Measurements from ENCODE around the gene OGFOD2. TPM values are rescaled to one million over a fixed set of nuclear protein-coding genes. Genes with fewer than 3 reads are reported as not detected.

OGFOD2 gene
- total RNA-seq, 1 donor from 2014 or later, result 24.1 TPM

DNA sequence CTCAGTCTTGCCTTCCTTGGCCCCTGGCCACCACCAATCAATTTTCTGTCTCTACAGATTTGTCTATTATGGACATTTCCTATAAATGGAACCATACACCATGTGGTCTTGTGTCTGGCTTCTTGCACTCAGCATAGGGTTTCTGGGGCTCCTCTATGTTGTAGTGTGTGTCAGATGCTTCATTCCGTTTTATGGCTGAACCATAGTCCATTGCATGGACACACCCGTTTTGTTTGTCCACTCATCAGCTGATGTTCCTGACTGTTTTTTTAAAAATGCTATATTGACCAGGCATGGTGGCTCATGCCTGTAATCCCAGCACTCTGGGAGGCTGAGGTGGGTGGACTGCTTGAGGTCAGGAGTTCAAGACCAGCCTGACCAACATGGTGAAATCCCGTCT, 26.4 kb downstream of the OGFOD2 start:
- H3K36me3 Mint-ChIP-seq, result no peaks in the 10 kb centered on the region
- no peak for TF ChIP-seq CTCF (conservative IDR thresholded peaks at IDR 0.05)
- H3K9me3 Mint-ChIP-seq, result no peaks in the 10 kb centered on the region
- no peak overlapping the region for H3K4me3 Mint-ChIP-seq
- DNase-seq (ENCODE audit: extremely low spot score, unreplicated experiment), result no peak
- no peak overlapping the region for H3K27ac Mint-ChIP-seq
- H3K27me3 Mint-ChIP-seq, result no peaks in the 10 kb centered on the region
- no peaks in the 10 kb centered on the region for H3K4me1 Mint-ChIP-seq (ENCODE audit: unreplicated experiment)

GRCh38 chr12:123003257-123003656, 28.2 kb downstream of the OGFOD2 start:
- Mint-ChIP-seq H3K9me3 (no peaks in the 10 kb centered on the region), H3K27ac (no peak overlapping the region), H3K4me3 (no peak overlapping the region), H3K27me3 (no peaks in the 10 kb centered on the region), H3K36me3 (no peaks in the 10 kb centered on the region), H3K4me1 (ENCODE audit: unreplicated experiment) (no peaks in the 10 kb centered on the region)
- DNase-seq (ENCODE audit: extremely low spot score, unreplicated experiment), result no peak
- no peak for TF ChIP-seq CTCF (conservative IDR thresholded peaks at IDR 0.05)

DNA sequence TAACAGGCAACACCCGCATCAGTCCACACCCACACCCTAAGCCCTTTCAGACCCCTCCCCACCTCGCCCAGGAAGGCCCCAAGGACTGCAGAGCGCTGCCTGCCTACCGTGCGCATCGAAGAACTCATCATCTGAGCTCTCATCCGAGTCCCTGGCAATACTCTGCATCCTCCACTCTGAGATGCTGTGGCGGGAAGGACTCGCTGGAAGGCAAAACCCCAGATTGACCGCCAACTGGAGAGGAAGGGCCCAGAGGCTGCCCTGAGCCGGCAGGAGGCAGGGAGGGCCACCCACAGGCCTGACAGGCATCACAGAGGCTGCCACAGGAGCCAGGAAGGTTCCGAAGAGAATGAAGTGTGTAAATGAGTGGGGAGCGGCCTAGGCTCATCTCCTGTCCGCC, 29.2 kb downstream of the OGFOD2 start:
- H3K27ac Mint-ChIP-seq, result no peak overlapping the region
- no peak for TF ChIP-seq CTCF (conservative IDR thresholded peaks at IDR 0.05)
- no peaks in the 10 kb centered on the region for H3K27me3 Mint-ChIP-seq
- DNase-seq (ENCODE audit: extremely low spot score, unreplicated experiment), result no peak
- no peak overlapping the region for H3K4me3 Mint-ChIP-seq
- H3K9me3 Mint-ChIP-seq, result no peaks in the 10 kb centered on the region
- H3K4me1 Mint-ChIP-seq (ENCODE audit: unreplicated experiment), result no peaks in the 10 kb centered on the region
- no peaks in the 10 kb centered on the region for H3K36me3 Mint-ChIP-seq

DNA sequence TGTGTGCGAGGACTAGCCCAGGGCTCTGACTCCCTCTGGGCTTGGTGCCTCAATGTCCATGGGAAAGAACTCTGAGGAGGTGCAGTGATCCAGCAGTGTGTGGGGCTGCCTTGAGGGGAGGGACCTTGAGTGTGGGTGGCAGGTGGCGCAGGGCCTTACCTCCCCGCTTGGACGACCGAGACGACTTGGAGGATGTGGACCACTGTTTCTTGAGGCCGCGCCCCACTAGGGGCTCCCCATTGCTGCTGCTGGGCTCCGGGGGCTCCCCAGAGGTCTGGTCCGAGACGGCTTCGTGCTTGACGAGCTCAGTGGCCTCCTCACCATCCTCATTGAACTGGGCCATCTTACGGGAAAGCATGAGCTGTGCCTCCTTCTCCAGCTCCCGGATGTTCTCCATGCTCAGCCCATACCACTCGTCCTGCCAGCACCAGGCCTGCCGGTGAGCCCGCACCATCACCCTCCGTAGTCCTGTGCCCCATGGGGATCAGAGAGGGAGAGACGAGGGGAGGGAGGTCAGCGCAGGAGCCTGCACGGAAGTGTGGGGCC, 30.1 kb downstream of the OGFOD2 start:
- DNase-seq (ENCODE audit: extremely low spot score, unreplicated experiment), result no peak
- H3K27ac Mint-ChIP-seq, result no peak overlapping the region
- no peak for TF ChIP-seq CTCF (conservative IDR thresholded peaks at IDR 0.05)

DNA sequence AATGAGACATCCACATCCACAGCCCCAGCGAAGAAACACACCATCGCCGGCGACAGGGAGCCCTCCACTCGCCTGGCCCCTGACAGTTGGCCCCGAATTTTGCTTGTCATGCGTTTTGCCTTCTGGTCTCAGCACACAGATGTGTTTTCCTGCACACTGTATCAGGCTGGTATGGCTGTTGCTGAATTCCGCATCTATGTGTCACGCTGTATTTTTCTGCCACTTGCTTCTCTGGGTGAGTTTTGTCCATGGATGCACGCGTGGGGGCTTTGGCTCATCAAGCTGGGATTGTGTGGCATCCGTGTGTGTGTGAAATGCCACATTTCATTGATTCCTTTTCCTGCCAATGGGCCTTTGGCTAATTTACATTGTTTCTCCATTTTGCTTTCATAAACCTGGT, 31.9 kb downstream of the OGFOD2 start:
- Mint-ChIP-seq H3K4me1 (ENCODE audit: unreplicated experiment) (peaks cover 4% of the 10 kb centered on the region), H3K4me3 (no peak overlapping the region), H3K27me3 (no peaks in the 10 kb centered on the region), H3K36me3 (no peaks in the 10 kb centered on the region), H3K9me3 (no peaks in the 10 kb centered on the region), H3K27ac (no peak overlapping the region)
- TF ChIP-seq CTCF (conservative IDR thresholded peaks at IDR 0.05), result no peak
- DNase-seq (ENCODE audit: extremely low spot score, unreplicated experiment), result no peak

More for the DNA sequence above, 30.1 kb downstream of the OGFOD2 start:
- no peaks in the 10 kb centered on the region for H3K9me3 Mint-ChIP-seq
- H3K4me3 Mint-ChIP-seq, result no peak overlapping the region
- H3K4me1 Mint-ChIP-seq (ENCODE audit: unreplicated experiment), result no peaks in the 10 kb centered on the region
- no peaks in the 10 kb centered on the region for H3K27me3 Mint-ChIP-seq
- no peaks in the 10 kb centered on the region for H3K36me3 Mint-ChIP-seq

- no peak for DNase-seq (ENCODE audit: extremely low spot score, unreplicated experiment)
- no peak overlapping the region for H3K4me3 Mint-ChIP-seq
- no peak overlapping the region for H3K27ac Mint-ChIP-seq
- H3K36me3 Mint-ChIP-seq, result no peaks in the 10 kb centered on the region
- no peak for TF ChIP-seq CTCF (conservative IDR thresholded peaks at IDR 0.05)
- no peaks in the 10 kb centered on the region for H3K9me3 Mint-ChIP-seq
- H3K27me3 Mint-ChIP-seq, result no peaks in the 10 kb centered on the region
- peaks cover 4% of the 10 kb centered on the region for H3K4me1 Mint-ChIP-seq (ENCODE audit: unreplicated experiment)
These were observed 35.1 kb downstream of the OGFOD2 start for GRCh38 chr12:123010110-123010509.

Data from type B pancreatic cell (in vitro differentiated cells).